Stomach (tissue), 4 donors: ENCODE measurements around the gene DUSP14.

Source experiments
- EP300 ChIP-seq: sonication (generic); formaldehyde crosslinking; IDR thresholded peaks from one replicate; pipeline ENCODE4 v1.6.1; 2017; ENCODE audit warnings: antibody characterized with exemption
- POLR2A ChIP-seq, 4 donors: fragments of 450-650 bp; IDR thresholded peaks; one replicate each; pipeline ENCODE4 v1.6.1; 2016; ENCODE audit warnings: antibody characterized with exemption in 4 of 4, control low read depth in 2 of 4, mild to moderate bottlenecking in 1 of 4, moderate library complexity in 1 of 4
- POLR2AphosphoS5 ChIP-seq, 3 donors: sonication (generic); formaldehyde crosslinking; IDR thresholded peaks; one replicate each; pipeline ENCODE4 v1.6.1; 2016; ENCODE audit warnings: antibody characterized with exemption in 3 of 3
- TF ChIP-seq, protein P1 (sequence below), 7 experiments: fragments of 450-650 bp in 4 of 7; fragments of 200-600 bp in 3 of 7; sonication (generic) in 3 of 7; IDR thresholded peaks; one replicate each; pipeline ENCODE4 v1.5.1; 2016 to 2019; ENCODE audit warnings: antibody characterized with exemption in 7 of 7, control low read depth in 2 of 7, mild to moderate bottlenecking in 1 of 7

GRCh38 chr17:37466471-37466870 lies 23.2 kb upstream of the DUSP14 start:
- TF ChIP-seq, protein P1, sequence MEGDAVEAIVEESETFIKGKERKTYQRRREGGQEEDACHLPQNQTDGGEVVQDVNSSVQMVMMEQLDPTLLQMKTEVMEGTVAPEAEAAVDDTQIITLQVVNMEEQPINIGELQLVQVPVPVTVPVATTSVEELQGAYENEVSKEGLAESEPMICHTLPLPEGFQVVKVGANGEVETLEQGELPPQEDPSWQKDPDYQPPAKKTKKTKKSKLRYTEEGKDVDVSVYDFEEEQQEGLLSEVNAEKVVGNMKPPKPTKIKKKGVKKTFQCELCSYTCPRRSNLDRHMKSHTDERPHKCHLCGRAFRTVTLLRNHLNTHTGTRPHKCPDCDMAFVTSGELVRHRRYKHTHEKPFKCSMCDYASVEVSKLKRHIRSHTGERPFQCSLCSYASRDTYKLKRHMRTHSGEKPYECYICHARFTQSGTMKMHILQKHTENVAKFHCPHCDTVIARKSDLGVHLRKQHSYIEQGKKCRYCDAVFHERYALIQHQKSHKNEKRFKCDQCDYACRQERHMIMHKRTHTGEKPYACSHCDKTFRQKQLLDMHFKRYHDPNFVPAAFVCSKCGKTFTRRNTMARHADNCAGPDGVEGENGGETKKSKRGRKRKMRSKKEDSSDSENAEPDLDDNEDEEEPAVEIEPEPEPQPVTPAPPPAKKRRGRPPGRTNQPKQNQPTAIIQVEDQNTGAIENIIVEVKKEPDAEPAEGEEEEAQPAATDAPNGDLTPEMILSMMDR (IDR thresholded peaks at IDR 0.05): no peak
- no peak for TF ChIP-seq EP300
- no peak for TF ChIP-seq POLR2A (IDR thresholded peaks at IDR 0.05)
- no peak for TF ChIP-seq POLR2AphosphoS5 (IDR thresholded peaks at IDR 0.05)
